A549 (cell line): ENCODE data around the gene TAPBPL. TPM values are rescaled to one million over a fixed set of nuclear protein-coding genes. Genes with fewer than 3 reads are reported as not detected.
A peak's percentile ranks its signal among the peaks of the same experiment; 100 is the strongest.

ENCODE experiments used
- ATAC-seq, 2 experiments: fragments of 200-7000 bp in 1 of 2; fragments of >200 bp in 1 of 2; cut with Nextera tagmentation in 1 of 2; cut with Tn5 transposase in 1 of 2; 3 replicates each; pipeline versions ENCODE4 v1.8.0 to v1.9.1; 2018 to 2020; ENCODE audit warnings: mild to moderate bottlenecking in 1 of 2, moderate library complexity in 1 of 2
- CTCF ChIA-PET: fragments of 300-600 bp; sonication (Branson Sonifier 250); formaldehyde crosslinking; extraction: SDS; loops from one replicate; lab custom pipeline; 2021; ENCODE audit warnings: antibody characterized with exemption, inconsistent platforms; lab: Yijun Ruan, JAX
- POLR2A ChIA-PET: fragments of 350-600 bp; formaldehyde crosslinking; extraction: SDS; loops from one replicate; lab custom pipeline; 2021; ENCODE audit warnings: antibody characterized with exemption, inconsistent platforms; lab: Yijun Ruan, JAX
- DNase-seq, 2 experiments: peaks; one replicate each; pipeline versions ENCODE4 v3.0.0 to v3.0.0-alpha.2; 2011 to 2016; ENCODE audit warnings: low read depth in 1 of 2, low spot score in 1 of 2
- FAIRE-seq: peaks from 2 replicates; lab custom pipeline; 2011; peaks lifted over from hg19 to GRCh38; lab: Jason Lieb, UNC
- H3K27ac ChIP-seq, 2 experiments: fragments of >200 bp; sonication (Bioruptor Twin); formaldehyde crosslinking; 3 replicates each; pipeline ENCODE4 v1.5.1; 2016 to 2017
- H3K4me1 ChIP-seq: fragments of >200 bp; sonication (Bioruptor Twin); formaldehyde crosslinking; 3 replicates; pipeline ENCODE4 v1.6.1; 2016
- H3K4me2 ChIP-seq: fragments of >200 bp; sonication (Bioruptor Twin); formaldehyde crosslinking; 3 replicates; pipeline ENCODE4 v1.6.1; 2016
- H3K4me3 ChIP-seq: fragments of >200 bp; sonication (Bioruptor Twin); formaldehyde crosslinking; 3 replicates; pipeline ENCODE4 v1.5.1; 2016
- H3K9me3 ChIP-seq: fragments of >200 bp; sonication (Bioruptor Twin); formaldehyde crosslinking; 3 replicates; pipeline ENCODE4 v1.6.1; 2016
- CEBPB ChIP-seq, 2 experiments: fragments of >200 bp in 1 of 2; sonication (Bioruptor Twin) in 1 of 2; formaldehyde crosslinking in 1 of 2; IDR thresholded peaks; 2 replicates each; pipeline ENCODE4 v1.6.1; 2012 to 2016
- CHD2 ChIP-seq: fragments of 150-350 bp; IDR thresholded peaks from 2 replicates; pipeline ENCODE4 v1.6.1; 2014; ENCODE audit warnings: low read length; ENCODE audit not compliant: partially characterized antibody
- CHD4 ChIP-seq: fragments of 200-600 bp; sonication (generic); IDR thresholded peaks from 2 replicates; pipeline ENCODE4 v1.6.1; 2016; ENCODE audit warnings: antibody characterized with exemption, mild to moderate bottlenecking, borderline replicate concordance
- EHMT2 ChIP-seq: fragments of 200-600 bp; sonication (generic); IDR thresholded peaks from 2 replicates; pipeline ENCODE4 v1.6.1; 2016; ENCODE audit warnings: antibody characterized with exemption, low read depth, mild to moderate bottlenecking, moderate library complexity
- FOSB ChIP-seq: fragments of 250-450 bp; sonication (Bioruptor Pico); IDR thresholded peaks from 2 replicates; pipeline ENCODE4 v1.5.0; 2020; ENCODE audit warnings: mild to moderate bottlenecking, moderate library complexity
- FOXS1 ChIP-seq: fragments of 250-450 bp; sonication (Bioruptor Pico); IDR thresholded peaks from 2 replicates; pipeline ENCODE4 v1.5.0; 2020; ENCODE audit warnings: mild to moderate bottlenecking, moderate library complexity
- GATA3 ChIP-seq: IDR thresholded peaks from 2 replicates; pipeline ENCODE4 v1.6.1; 2012; ENCODE audit warnings: borderline replicate concordance
- HDAC2 ChIP-seq: fragments of 200-600 bp; sonication (generic); IDR thresholded peaks from 2 replicates; pipeline ENCODE4 v1.6.1; 2016
- HOXB13 ChIP-seq: fragments of 250-450 bp; sonication (Bioruptor Pico); IDR thresholded peaks from 2 replicates; pipeline ENCODE4 v1.5.0; 2020; ENCODE audit warnings: low read depth, mild to moderate bottlenecking, moderate library complexity
- HOXB5 ChIP-seq: fragments of 250-450 bp; sonication (Bioruptor Pico); IDR thresholded peaks from 2 replicates; pipeline ENCODE4 v1.5.0; 2020; ENCODE audit warnings: mild to moderate bottlenecking, moderate library complexity
- KDM1A ChIP-seq: fragments of 200-600 bp; sonication (generic); IDR thresholded peaks from 2 replicates; pipeline ENCODE4 v1.6.1; 2016; ENCODE audit warnings: low read depth, mild to moderate bottlenecking
- KDM5A ChIP-seq: fragments of 200-600 bp; sonication (generic); IDR thresholded peaks from 2 replicates; pipeline ENCODE4 v1.6.1; 2016; ENCODE audit warnings: antibody characterized with exemption, mild to moderate bottlenecking
- MAZ ChIP-seq: fragments of 150-350 bp; IDR thresholded peaks from 2 replicates; pipeline ENCODE4 v1.6.1; 2014; ENCODE audit warnings: antibody characterized with exemption, low read depth, low read length, borderline replicate concordance
- MYC ChIP-seq: IDR thresholded peaks from 2 replicates; pipeline ENCODE4 v1.6.1; 2012; ENCODE audit warnings: mild to moderate bottlenecking, inconsistent platforms, low read length, improper control_type of control experiment, borderline replicate concordance
- NFE2L2 ChIP-seq: fragments of 150-350 bp; conservative IDR thresholded peaks from 2 replicates; pipeline ENCODE4 v1.6.1; 2014; ENCODE audit warnings: low read length
- NPAS2 ChIP-seq: fragments of 250-450 bp; sonication (Bioruptor Pico); IDR thresholded peaks from 2 replicates; pipeline ENCODE4 v1.8.0; 2022; ENCODE audit warnings: mild to moderate bottlenecking, moderate library complexity, borderline replicate concordance
- POLR2AphosphoS2 ChIP-seq: conservative IDR thresholded peaks from 2 replicates; pipeline ENCODE4 v1.6.1; 2012; ENCODE audit warnings: low read length, improper control_type of control experiment, inconsistent platforms
- RFX5 ChIP-seq: fragments of 450-650 bp; IDR thresholded peaks from 2 replicates; pipeline ENCODE4 v1.7.1; 2014; ENCODE audit warnings: antibody characterized with exemption, mild to moderate bottlenecking, moderate library complexity
- SMC3 ChIP-seq: fragments of >200 bp; sonication (Bioruptor Twin); formaldehyde crosslinking; IDR thresholded peaks from 3 replicates; pipeline ENCODE4 v1.6.1; 2018; ENCODE audit warnings: inconsistent platforms
- SREBF2 ChIP-seq: fragments of 450-650 bp; IDR thresholded peaks from 2 replicates; pipeline ENCODE4 v1.6.1; 2014; ENCODE audit warnings: mild to moderate bottlenecking, moderate library complexity
- TP53 ChIP-seq: fragments of 250-450 bp; sonication (Bioruptor Pico); IDR thresholded peaks from 2 replicates; pipeline ENCODE4 v1.5.0; 2021; ENCODE audit warnings: mild to moderate bottlenecking, moderate library complexity
- ZC3H11A ChIP-seq: fragments of 450-650 bp; IDR thresholded peaks from 2 replicates; pipeline ENCODE4 v1.6.1; 2014; ENCODE audit warnings: antibody characterized with exemption, mild to moderate bottlenecking
- ZFP36 ChIP-seq: fragments of 450-650 bp; IDR thresholded peaks from 2 replicates; pipeline ENCODE4 v1.6.1; 2014; ENCODE audit warnings: borderline replicate concordance; ENCODE audit not compliant: partially characterized antibody
- ZNF302 ChIP-seq: fragments of 250-450 bp; sonication (Bioruptor Pico); IDR thresholded peaks from 2 replicates; pipeline ENCODE4 v1.9.0; 2021; ENCODE audit warnings: inconsistent platforms, mild to moderate bottlenecking, moderate library complexity
- WGBS: methylation state at CpG from one replicate; pipeline ENCODE4 v1.1.6; 2017; ENCODE audit errors: missing lambda C conversion rate; 5-methylcytosine and 5-hydroxymethylcytosine counted together
- polyA plus RNA-seq, 4 experiments: library from polyadenylated mRNA; depleted of rRNA in 3 of 4; stranded (reverse); fragments of >200 nt; fragmentation: RNase III in 1 of 4; extraction: RNeasy Plus Mini Kit Qiagen cat#74134 plus additional on column Dnase treatment in 1 of 4; gene quantifications; 2 replicates in 3 of 4; 3 replicates in 1 of 4; pipeline ENCODE4 v1.2.3, GENCODE V29; 2011 to 2017
- TF ChIP-seq, protein P1 (sequence below): fragments of 250-450 bp; sonication (Bioruptor Pico); IDR thresholded peaks from 2 replicates; pipeline ENCODE4 v1.5.0; 2021; ENCODE audit warnings: mild to moderate bottlenecking, moderate library complexity, borderline replicate concordance
- TF ChIP-seq, protein P2 (sequence below): fragments of 200-600 bp; sonication (generic); IDR thresholded peaks from 2 replicates; pipeline ENCODE4 v1.6.1; 2016; ENCODE audit warnings: antibody characterized with exemption, mild to moderate bottlenecking, moderate library complexity
- TF ChIP-seq, protein P3 (sequence below): IDR thresholded peaks from 2 replicates; pipeline ENCODE4 v1.6.1; 2012; ENCODE audit warnings: low read depth, borderline replicate concordance
- TF ChIP-seq, protein P4 (sequence below): IDR thresholded peaks from 2 replicates; pipeline ENCODE4 v1.6.1; 2012
- TF ChIP-seq, protein P5 (sequence below): fragments of 250-450 bp; sonication (Bioruptor Pico); IDR thresholded peaks from 2 replicates; pipeline ENCODE4 v1.5.0; 2020; ENCODE audit warnings: low read depth, mild to moderate bottlenecking, moderate library complexity
- TF ChIP-seq, protein P6 (sequence below): fragments of 450-650 bp; IDR thresholded peaks from 2 replicates; pipeline ENCODE4 v1.6.1; 2014; ENCODE audit warnings: antibody characterized with exemption

The TAPBPL gene
- polyA plus RNA-seq, 2 of the 4 experiments (the other 2 are of a cell fraction), result 2.8 to 3.6 TPM

DNA sequence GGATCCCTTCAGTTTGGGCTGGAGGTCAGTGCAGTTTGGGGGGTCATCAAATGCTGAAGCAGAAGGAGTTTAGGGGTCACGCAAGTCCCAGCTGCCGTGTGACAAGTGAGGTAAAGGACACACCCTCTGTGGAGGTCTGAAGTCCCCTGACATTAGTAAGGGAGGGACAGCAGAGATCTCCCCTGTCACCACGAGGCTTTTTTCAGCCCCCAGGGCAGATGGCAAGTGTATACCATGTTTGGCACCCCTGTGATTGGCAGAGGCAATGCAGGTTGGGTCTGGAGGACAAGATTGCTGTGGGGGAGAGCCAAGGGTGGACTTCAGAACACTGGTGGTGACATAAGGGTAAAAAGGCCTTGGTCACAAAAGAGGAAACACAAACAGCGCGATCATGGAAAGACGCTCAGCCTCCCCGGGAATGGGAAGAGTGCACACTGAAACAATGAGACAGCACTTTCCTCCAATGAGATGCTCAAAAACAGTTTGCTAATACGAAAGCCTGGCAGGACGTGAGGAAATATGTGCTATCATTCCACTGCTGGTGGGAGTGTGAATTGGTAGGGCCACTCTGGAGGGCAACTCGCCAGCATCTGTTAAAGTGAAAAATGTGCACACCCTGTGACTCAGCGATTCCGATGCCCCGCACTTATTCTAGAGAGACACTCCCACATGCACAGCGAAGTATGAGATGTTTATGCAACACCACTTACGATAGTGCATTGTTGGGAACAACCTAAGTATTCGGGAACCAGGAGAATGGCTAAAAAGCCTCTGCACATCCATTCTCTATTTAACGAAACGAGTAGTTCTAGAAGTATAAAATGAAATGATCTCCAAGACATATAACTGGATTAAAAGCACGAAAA is 21.5 kb upstream of the TAPBPL start:
- FAIRE-seq (peak; percentile 99), DNase-seq (peak; percentile 93 to 100), ATAC-seq (peak; percentile 93 to 95)
- Histone ChIP-seq H3K4me1 (peaks cover 33% of the 10 kb centered on the region), H3K4me3 (no peak overlapping the region), H3K4me2 (peak overlapping the region; percentile 89), H3K27ac (peak overlapping the region; percentile 98 to 99), H3K9me3 (no peaks in the 10 kb centered on the region)
- ChIA-PET CTCF (no interaction called here), POLR2A (no interaction called here)
- WGBS, result 2% methylated on average over 19 of the region's 19 CpGs
- TF ChIP-seq, protein P1, sequence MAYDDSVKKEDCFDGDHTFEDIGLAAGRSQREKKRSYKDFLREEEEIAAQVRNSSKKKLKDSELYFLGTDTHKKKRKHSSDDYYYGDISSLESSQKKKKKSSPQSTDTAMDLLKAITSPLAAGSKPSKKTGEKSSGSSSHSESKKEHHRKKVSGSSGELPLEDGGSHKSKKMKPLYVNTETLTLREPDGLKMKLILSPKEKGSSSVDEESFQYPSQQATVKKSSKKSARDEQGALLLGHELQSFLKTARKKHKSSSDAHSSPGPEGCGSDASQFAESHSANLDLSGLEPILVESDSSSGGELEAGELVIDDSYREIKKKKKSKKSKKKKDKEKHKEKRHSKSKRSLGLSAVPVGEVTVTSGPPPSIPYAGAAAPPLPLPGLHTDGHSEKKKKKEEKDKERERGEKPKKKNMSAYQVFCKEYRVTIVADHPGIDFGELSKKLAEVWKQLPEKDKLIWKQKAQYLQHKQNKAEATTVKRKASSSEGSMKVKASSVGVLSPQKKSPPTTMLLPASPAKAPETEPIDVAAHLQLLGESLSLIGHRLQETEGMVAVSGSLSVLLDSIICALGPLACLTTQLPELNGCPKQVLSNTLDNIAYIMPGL (CRISPR knock-in tag), result peak; percentile 63; the same call in 1 of the 2 replicates
- TF ChIP-seq FOXS1 (CRISPR knock-in tag) (peak; percentile 80; the same call in 1 of the 2 replicates), MAZ (no peak), POLR2AphosphoS2 (no peak), FOSB (CRISPR knock-in tag) (peak; percentile 76; the same call in 1 of the 2 replicates), CHD4 (no peak), KDM1A (no peak), GATA3 (peak; percentile 82; the same call in 1 of the 2 replicates), HOXB13 (peak; percentile 88), SREBF2 (no peak), HOXB5 (CRISPR knock-in tag) (peak; percentile 70; the same call in 1 of the 2 replicates), RFX5 (peak; percentile 48; the same call in 1 of the 2 replicates), NPAS2 (CRISPR knock-in tag) (no peak), NFE2L2 (peak; percentile 98), CEBPB (IDR thresholded peaks at IDR 0.05) (peak; percentile 84 to 94), EHMT2 (no peak), ZNF302 (CRISPR knock-in tag) (peak; percentile 95), CHD2 (peak; percentile 22), KDM5A (no peak), SMC3 (no peak), MYC (0 out of 2 replicates have a peak, but pooled peaks have one; percentile 70), ZFP36 (no peak), ZC3H11A (no peak), HDAC2 (no peak), TP53 (CRISPR knock-in tag) (peak; percentile 97)
- TF ChIP-seq, protein P2, sequence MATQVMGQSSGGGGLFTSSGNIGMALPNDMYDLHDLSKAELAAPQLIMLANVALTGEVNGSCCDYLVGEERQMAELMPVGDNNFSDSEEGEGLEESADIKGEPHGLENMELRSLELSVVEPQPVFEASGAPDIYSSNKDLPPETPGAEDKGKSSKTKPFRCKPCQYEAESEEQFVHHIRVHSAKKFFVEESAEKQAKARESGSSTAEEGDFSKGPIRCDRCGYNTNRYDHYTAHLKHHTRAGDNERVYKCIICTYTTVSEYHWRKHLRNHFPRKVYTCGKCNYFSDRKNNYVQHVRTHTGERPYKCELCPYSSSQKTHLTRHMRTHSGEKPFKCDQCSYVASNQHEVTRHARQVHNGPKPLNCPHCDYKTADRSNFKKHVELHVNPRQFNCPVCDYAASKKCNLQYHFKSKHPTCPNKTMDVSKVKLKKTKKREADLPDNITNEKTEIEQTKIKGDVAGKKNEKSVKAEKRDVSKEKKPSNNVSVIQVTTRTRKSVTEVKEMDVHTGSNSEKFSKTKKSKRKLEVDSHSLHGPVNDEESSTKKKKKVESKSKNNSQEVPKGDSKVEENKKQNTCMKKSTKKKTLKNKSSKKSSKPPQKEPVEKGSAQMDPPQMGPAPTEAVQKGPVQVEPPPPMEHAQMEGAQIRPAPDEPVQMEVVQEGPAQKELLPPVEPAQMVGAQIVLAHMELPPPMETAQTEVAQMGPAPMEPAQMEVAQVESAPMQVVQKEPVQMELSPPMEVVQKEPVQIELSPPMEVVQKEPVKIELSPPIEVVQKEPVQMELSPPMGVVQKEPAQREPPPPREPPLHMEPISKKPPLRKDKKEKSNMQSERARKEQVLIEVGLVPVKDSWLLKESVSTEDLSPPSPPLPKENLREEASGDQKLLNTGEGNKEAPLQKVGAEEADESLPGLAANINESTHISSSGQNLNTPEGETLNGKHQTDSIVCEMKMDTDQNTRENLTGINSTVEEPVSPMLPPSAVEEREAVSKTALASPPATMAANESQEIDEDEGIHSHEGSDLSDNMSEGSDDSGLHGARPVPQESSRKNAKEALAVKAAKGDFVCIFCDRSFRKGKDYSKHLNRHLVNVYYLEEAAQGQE, result no peak
- TF ChIP-seq, protein P3, sequence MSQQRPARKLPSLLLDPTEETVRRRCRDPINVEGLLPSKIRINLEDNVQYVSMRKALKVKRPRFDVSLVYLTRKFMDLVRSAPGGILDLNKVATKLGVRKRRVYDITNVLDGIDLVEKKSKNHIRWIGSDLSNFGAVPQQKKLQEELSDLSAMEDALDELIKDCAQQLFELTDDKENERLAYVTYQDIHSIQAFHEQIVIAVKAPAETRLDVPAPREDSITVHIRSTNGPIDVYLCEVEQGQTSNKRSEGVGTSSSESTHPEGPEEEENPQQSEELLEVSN, result peak; percentile 60; the same call in 1 of the 2 replicates
- TF ChIP-seq, protein P4, sequence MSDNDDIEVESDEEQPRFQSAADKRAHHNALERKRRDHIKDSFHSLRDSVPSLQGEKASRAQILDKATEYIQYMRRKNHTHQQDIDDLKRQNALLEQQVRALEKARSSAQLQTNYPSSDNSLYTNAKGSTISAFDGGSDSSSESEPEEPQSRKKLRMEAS, result peak; percentile 94
- TF ChIP-seq, protein P5, sequence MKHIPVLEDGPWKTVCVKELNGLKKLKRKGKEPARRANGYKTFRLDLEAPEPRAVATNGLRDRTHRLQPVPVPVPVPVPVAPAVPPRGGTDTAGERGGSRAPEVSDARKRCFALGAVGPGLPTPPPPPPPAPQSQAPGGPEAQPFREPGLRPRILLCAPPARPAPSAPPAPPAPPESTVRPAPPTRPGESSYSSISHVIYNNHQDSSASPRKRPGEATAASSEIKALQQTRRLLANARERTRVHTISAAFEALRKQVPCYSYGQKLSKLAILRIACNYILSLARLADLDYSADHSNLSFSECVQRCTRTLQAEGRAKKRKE (CRISPR knock-in tag), result peak; percentile 61
- TF ChIP-seq, protein P6, sequence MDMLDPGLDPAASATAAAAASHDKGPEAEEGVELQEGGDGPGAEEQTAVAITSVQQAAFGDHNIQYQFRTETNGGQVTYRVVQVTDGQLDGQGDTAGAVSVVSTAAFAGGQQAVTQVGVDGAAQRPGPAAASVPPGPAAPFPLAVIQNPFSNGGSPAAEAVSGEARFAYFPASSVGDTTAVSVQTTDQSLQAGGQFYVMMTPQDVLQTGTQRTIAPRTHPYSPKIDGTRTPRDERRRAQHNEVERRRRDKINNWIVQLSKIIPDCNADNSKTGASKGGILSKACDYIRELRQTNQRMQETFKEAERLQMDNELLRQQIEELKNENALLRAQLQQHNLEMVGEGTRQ, result no peak
